Measurements from ENCODE around the gene KCTD2. TPM values are rescaled to one million over a fixed set of nuclear protein-coding genes. Genes with fewer than 3 reads are reported as not detected.

KCTD2 gene
- total and polyA plus RNA-seq, 9 of the 15 experiments (the other 6 are each of a cell fraction or from before 2014, with no cell fraction given) = 1.7 to 32.9 (median 15.8) TPM

- TF ChIP-seq CHD1 (IDR thresholded peaks at IDR 0.05; ENCODE audit: low read length) (no peak), HNRNPLL (IDR thresholded peaks at IDR 0.05; ENCODE audit: low read depth, low read length, poor library complexity, severe bottlenecking) (no peak), HOXB6 (CRISPR knock-in tag; IDR thresholded peaks at IDR 0.05; ENCODE audit: borderline replicate concordance) (no peak), THAP12 (CRISPR knock-in tag; IDR thresholded peaks at IDR 0.05) (no peak), HNRNPH1 (optimal IDR thresholded peaks at IDR 0.05; ENCODE audit: low read depth, low read length) (no peak), EGR1 (conservative IDR thresholded peaks at IDR 0.05) (no peak), TEAD4 (IDR thresholded peaks at IDR 0.05; ENCODE audit: low read length) (peak; percentile 86), TEAD4 (CRISPR knock-in tag; IDR thresholded peaks at IDR 0.05; ENCODE audit: borderline replicate concordance) (no peak), PHB2 (IDR thresholded peaks at IDR 0.05; ENCODE audit: low read depth) (no peak), CHD4 (IDR thresholded peaks at IDR 0.05; ENCODE audit: insufficient read depth, insufficient replicate concordance, low read depth, low read length, poor library complexity, severe bottlenecking) (peak; percentile 65), MIER1 (IDR thresholded peaks at IDR 0.05; ENCODE audit: low read depth) (0 out of 2 replicates have a peak, but pooled peaks have one; percentile 29), ARID1B (IDR thresholded peaks at IDR 0.05) (peak; percentile 10; the same call in 1 of the 2 replicates), ZKSCAN1 (IDR thresholded peaks at IDR 0.05; ENCODE audit: low read depth, low read length) (no peak), NELFE (IDR thresholded peaks at IDR 0.05; ENCODE audit: insufficient read depth, insufficient read length) (no peak), CBFB (CRISPR knock-in tag; IDR thresholded peaks at IDR 0.05) (no peak; the same call in 1 of the 2 replicates), JUND (IDR thresholded peaks at IDR 0.05; ENCODE audit: borderline replicate concordance, low read depth, low read length) (peak; percentile 62), JUND (tag; IDR thresholded peaks at IDR 0.05; ENCODE audit: borderline replicate concordance, low read depth, low read length) (peak; percentile 22; the same call in 1 of the 3 replicates), HSF4 (CRISPR knock-in tag; IDR thresholded peaks at IDR 0.05; ENCODE audit: borderline replicate concordance) (no peak), ZNF124 (CRISPR knock-in tag; IDR thresholded peaks at IDR 0.05) (no peak)
- TF ChIP-seq, protein P1, sequence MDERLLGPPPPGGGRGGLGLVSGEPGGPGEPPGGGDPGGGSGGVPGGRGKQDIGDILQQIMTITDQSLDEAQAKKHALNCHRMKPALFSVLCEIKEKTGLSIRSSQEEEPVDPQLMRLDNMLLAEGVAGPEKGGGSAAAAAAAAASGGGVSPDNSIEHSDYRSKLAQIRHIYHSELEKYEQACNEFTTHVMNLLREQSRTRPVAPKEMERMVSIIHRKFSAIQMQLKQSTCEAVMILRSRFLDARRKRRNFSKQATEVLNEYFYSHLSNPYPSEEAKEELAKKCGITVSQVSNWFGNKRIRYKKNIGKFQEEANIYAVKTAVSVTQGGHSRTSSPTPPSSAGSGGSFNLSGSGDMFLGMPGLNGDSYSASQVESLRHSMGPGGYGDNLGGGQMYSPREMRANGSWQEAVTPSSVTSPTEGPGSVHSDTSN (CRISPR knock-in tag; IDR thresholded peaks at IDR 0.05; ENCODE audit: low read depth) = no peak
- TF ChIP-seq, protein P1 (tag; conservative IDR thresholded peaks at IDR 0.05; ENCODE audit: low read depth) = no peak
- TF ChIP-seq, protein P2, sequence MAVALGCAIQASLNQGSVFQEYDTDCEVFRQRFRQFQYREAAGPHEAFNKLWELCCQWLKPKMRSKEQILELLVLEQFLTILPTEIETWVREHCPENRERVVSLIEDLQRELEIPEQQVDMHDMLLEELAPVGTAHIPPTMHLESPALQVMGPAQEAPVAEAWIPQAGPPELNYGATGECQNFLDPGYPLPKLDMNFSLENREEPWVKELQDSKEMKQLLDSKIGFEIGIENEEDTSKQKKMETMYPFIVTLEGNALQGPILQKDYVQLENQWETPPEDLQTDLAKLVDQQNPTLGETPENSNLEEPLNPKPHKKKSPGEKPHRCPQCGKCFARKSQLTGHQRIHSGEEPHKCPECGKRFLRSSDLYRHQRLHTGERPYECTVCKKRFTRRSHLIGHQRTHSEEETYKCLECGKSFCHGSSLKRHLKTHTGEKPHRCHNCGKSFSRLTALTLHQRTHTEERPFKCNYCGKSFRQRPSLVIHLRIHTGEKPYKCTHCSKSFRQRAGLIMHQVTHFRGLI (CRISPR knock-in tag; IDR thresholded peaks at IDR 0.05) = no peak
These were observed 13.4 kb upstream of the KCTD2 start (continued) for GRCh38 chr17:75033346-75034235.
